KMS-11 (cell line): ENCODE data around the gene CH25H.
A peak's percentile ranks its signal among the peaks of the same experiment; 100 is the strongest.

Experiments
- H2AFZ ChIP-seq: fragments of 200-600 bp; sonication (generic); 2 replicates; pipeline ENCODE4 v1.6.1; 2016; ENCODE audit warnings: antibody characterized with exemption, mixed run types, low read depth
- H3K27ac ChIP-seq: fragments of 200-600 bp; sonication (generic); 2 replicates; pipeline ENCODE4 v1.6.1; 2016; ENCODE audit warnings: mild to moderate bottlenecking, mixed run types
- H3K27me3 ChIP-seq: fragments of 200-600 bp; sonication (generic); 2 replicates; pipeline ENCODE4 v1.6.1; 2017; ENCODE audit warnings: mild to moderate bottlenecking, low read depth, mixed run types, moderate library complexity; ENCODE audit not compliant: insufficient read depth
- H3K36me3 ChIP-seq: fragments of 200-600 bp; sonication (generic); 2 replicates; pipeline ENCODE4 v1.6.1; 2017; ENCODE audit warnings: mild to moderate bottlenecking, mixed run types; ENCODE audit not compliant: insufficient read depth
- H3K4me1 ChIP-seq: fragments of 200-600 bp; sonication (generic); 2 replicates; pipeline ENCODE4 v1.6.1; 2016; ENCODE audit warnings: mild to moderate bottlenecking, low read depth, mixed run types; ENCODE audit not compliant: poor library complexity, severe bottlenecking
- H3K4me2 ChIP-seq: fragments of 200-600 bp; sonication (generic); 2 replicates; pipeline ENCODE4 v1.7.0; 2016; ENCODE audit warnings: mild to moderate bottlenecking, mixed run types
- H3K4me3 ChIP-seq: fragments of 200-600 bp; sonication (generic); IDR thresholded peaks from 2 replicates; pipeline ENCODE4 v1.6.1; 2017; ENCODE audit warnings: low read depth, low read length, mixed read lengths; ENCODE audit not compliant: insufficient read depth
- H3K79me2 ChIP-seq: fragments of 200-600 bp; sonication (generic); 2 replicates; pipeline ENCODE4 v1.6.1; 2016; ENCODE audit warnings: low read depth, mixed run types; ENCODE audit not compliant: insufficient read depth
- H3K9ac ChIP-seq: fragments of 200-600 bp; sonication (generic); 2 replicates; pipeline ENCODE4 v1.6.1; 2016; ENCODE audit warnings: mild to moderate bottlenecking, mixed run types
- H4K20me1 ChIP-seq: fragments of 200-600 bp; sonication (generic); 2 replicates; pipeline ENCODE4 v1.6.1; 2016; ENCODE audit warnings: mild to moderate bottlenecking, mixed run types; ENCODE audit not compliant: insufficient read depth
- CTCF ChIP-seq: fragments of 200-600 bp; sonication (generic); conservative IDR thresholded peaks from 2 replicates; pipeline ENCODE4 v1.6.1; 2017; ENCODE audit warnings: low read depth, mild to moderate bottlenecking, antibody characterized with exemption, low read length, moderate library complexity, mixed read lengths

Gene CH25H

GRCh38 chr10:89165923-89166322, 41.2 kb downstream of the CH25H start:
- Histone ChIP-seq H3K9ac (no peak overlapping the region), H3K4me1 (peaks cover 33% of the 10 kb centered on the region), H2AFZ (no peak overlapping the region), H4K20me1 (no peaks in the 10 kb centered on the region), H3K27me3 (no peaks in the 10 kb centered on the region; the same call in 1 of the 2 replicates), H3K27ac (no peak overlapping the region), H3K36me3 (no peaks in the 10 kb centered on the region), H3K4me3 (no peak overlapping the region), H3K79me2 (no peaks in the 10 kb centered on the region), H3K4me2 (no peak overlapping the region)
- no peak for TF ChIP-seq CTCF

- Histone ChIP-seq H2AFZ (no peak overlapping the region), H3K9ac (no peak overlapping the region), H3K4me3 (no peak overlapping the region), H3K36me3 (no peaks in the 10 kb centered on the region), H4K20me1 (no peaks in the 10 kb centered on the region), H3K27ac (no peak overlapping the region), H3K4me1 (peaks cover 33% of the 10 kb centered on the region), H3K4me2 (no peak overlapping the region; the same call in 1 of the 2 replicates), H3K27me3 (no peaks in the 10 kb centered on the region; the same call in 1 of the 2 replicates), H3K79me2 (no peaks in the 10 kb centered on the region)
- no peak for TF ChIP-seq CTCF
These were observed 42.2 kb downstream of the CH25H start for GRCh38 chr10:89164920-89165319.

- H2AFZ ChIP-seq = no peak overlapping the region
- no peaks in the 10 kb centered on the region for H3K36me3 ChIP-seq
- H3K27ac ChIP-seq = peak overlapping the region; percentile 44; the same call in 1 of the 2 replicates
- H4K20me1 ChIP-seq = no peaks in the 10 kb centered on the region
- peak overlapping the region; percentile 51 for H3K4me2 ChIP-seq
- no peaks in the 10 kb centered on the region for H3K79me2 ChIP-seq
- no peaks in the 10 kb centered on the region; the same call in 1 of the 2 replicates for H3K27me3 ChIP-seq
- no peak overlapping the region for H3K9ac ChIP-seq
- H3K4me1 ChIP-seq = peaks cover 33% of the 10 kb centered on the region
- H3K4me3 ChIP-seq = no peak overlapping the region
- no peak for TF ChIP-seq CTCF
These were observed 43.0 kb downstream of the CH25H start for GRCh38 chr10:89164080-89164479.

GRCh38 chr10:89163265-89163995, 43.7 kb downstream of the CH25H start:
- Histone ChIP-seq H3K4me1 (peaks cover 38% of the 10 kb centered on the region), H3K9ac (no peak overlapping the region), H3K4me2 (peak overlapping the region; percentile 51), H3K27ac (peak overlapping the region; percentile 44), H3K4me3 (no peak overlapping the region), H4K20me1 (no peaks in the 10 kb centered on the region), H3K79me2 (no peaks in the 10 kb centered on the region), H2AFZ (no peak overlapping the region), H3K36me3 (no peaks in the 10 kb centered on the region), H3K27me3 (no peaks in the 10 kb centered on the region; the same call in 1 of the 2 replicates)
- TF ChIP-seq CTCF = no peak
